Measurements from ENCODE around the gene GRIK5.

DNA sequence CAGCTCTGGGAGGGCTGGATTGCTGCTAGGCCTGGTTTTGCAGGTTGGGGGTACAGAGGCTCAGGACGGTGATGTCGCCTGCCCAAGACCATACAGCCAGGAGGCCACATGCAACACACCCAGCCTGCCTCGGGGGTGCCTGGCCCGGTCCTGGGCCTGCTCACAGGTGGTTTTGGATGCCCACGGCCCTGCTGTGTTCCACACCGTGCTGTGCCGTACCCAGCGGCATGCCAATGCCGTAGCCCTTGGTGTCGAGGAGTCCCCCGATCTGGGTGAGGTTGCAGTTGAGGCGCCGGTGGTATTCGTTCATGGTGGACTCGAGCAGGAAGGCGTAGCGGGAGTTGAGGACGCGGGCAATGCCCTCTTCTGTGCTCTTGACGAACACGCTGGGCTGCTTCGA lies 64.5 kb downstream of the GRIK5 start:
- TF ChIP-seq, protein P1, sequence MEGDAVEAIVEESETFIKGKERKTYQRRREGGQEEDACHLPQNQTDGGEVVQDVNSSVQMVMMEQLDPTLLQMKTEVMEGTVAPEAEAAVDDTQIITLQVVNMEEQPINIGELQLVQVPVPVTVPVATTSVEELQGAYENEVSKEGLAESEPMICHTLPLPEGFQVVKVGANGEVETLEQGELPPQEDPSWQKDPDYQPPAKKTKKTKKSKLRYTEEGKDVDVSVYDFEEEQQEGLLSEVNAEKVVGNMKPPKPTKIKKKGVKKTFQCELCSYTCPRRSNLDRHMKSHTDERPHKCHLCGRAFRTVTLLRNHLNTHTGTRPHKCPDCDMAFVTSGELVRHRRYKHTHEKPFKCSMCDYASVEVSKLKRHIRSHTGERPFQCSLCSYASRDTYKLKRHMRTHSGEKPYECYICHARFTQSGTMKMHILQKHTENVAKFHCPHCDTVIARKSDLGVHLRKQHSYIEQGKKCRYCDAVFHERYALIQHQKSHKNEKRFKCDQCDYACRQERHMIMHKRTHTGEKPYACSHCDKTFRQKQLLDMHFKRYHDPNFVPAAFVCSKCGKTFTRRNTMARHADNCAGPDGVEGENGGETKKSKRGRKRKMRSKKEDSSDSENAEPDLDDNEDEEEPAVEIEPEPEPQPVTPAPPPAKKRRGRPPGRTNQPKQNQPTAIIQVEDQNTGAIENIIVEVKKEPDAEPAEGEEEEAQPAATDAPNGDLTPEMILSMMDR (IDR thresholded peaks at IDR 0.05; ENCODE audit: poor library complexity): no peak
- no peak for TF ChIP-seq EZH2phosphoT487 (IDR thresholded peaks at IDR 0.05; ENCODE audit: low read depth, severe bottlenecking, unreplicated experiment)
